SK-N-SH treated with all-trans-retinoic acid at 6 μM for 48 hours (cell line): ENCODE results near the gene ZFP14.

Experiments used
- ATAC-seq: fragments of 200-7000 bp; cut with Tn5 transposase; 3 replicates; pipeline ENCODE4 v1.9.1; 2020; ENCODE audit warnings: mild to moderate bottlenecking, moderate library complexity
- BACH2 ChIP-seq: fragments of 250-450 bp; sonication (Bioruptor Pico); IDR thresholded peaks from 2 replicates; pipeline ENCODE4 v1.9.0; 2021; ENCODE audit warnings: mild to moderate bottlenecking, borderline replicate concordance
- CREB5 ChIP-seq: fragments of 250-450 bp; sonication (Bioruptor Pico); IDR thresholded peaks from 2 replicates; pipeline ENCODE4 v1.5.1; 2020; ENCODE audit warnings: low read depth, mild to moderate bottlenecking, moderate library complexity
- CSDC2 ChIP-seq: fragments of 250-450 bp; sonication (Bioruptor Pico); IDR thresholded peaks from 2 replicates; pipeline ENCODE4 v1.5.0; 2020; ENCODE audit warnings: mild to moderate bottlenecking, moderate library complexity
- CSRNP3 ChIP-seq: fragments of 250-450 bp; sonication (Bioruptor Pico); IDR thresholded peaks from 2 replicates; pipeline ENCODE4 v1.5.1; 2021; ENCODE audit warnings: mild to moderate bottlenecking, moderate library complexity
- GLIS3 ChIP-seq: fragments of 250-450 bp; sonication (Bioruptor Pico); IDR thresholded peaks from 2 replicates; pipeline ENCODE4 v1.5.0; 2020; ENCODE audit warnings: mild to moderate bottlenecking, moderate library complexity
- OSR1 ChIP-seq: fragments of 250-450 bp; sonication (Bioruptor Pico); IDR thresholded peaks from 2 replicates; pipeline ENCODE4 v1.8.0; 2022; ENCODE audit warnings: moderate library complexity, mild to moderate bottlenecking, inconsistent platforms
- RARB ChIP-seq: fragments of 250-450 bp; sonication (Bioruptor Pico); IDR thresholded peaks from 2 replicates; pipeline ENCODE4 v1.8.0; 2021; ENCODE audit warnings: mild to moderate bottlenecking, moderate library complexity
- SNAI2 ChIP-seq: fragments of 250-450 bp; sonication (Bioruptor Pico); IDR thresholded peaks from 2 replicates; pipeline ENCODE4 v1.5.0; 2020; ENCODE audit warnings: mild to moderate bottlenecking, moderate library complexity
- ZC3H10 ChIP-seq: fragments of 250-450 bp; sonication (Bioruptor Pico); IDR thresholded peaks from 2 replicates; pipeline ENCODE4 v1.5.1; 2021; ENCODE audit warnings: mild to moderate bottlenecking, moderate library complexity
- ZFP3 ChIP-seq: fragments of 250-450 bp; sonication (Bioruptor Pico); IDR thresholded peaks from 2 replicates; pipeline ENCODE4 v1.5.0; 2020; ENCODE audit warnings: mild to moderate bottlenecking, moderate library complexity
- ZFP30 ChIP-seq: fragments of 450-650 bp; formaldehyde crosslinking; IDR thresholded peaks from 2 replicates; pipeline ENCODE4 v1.5.0; 2022; ENCODE audit warnings: mild to moderate bottlenecking, moderate library complexity
- ZNF565 ChIP-seq: fragments of 450-650 bp; formaldehyde crosslinking; conservative IDR thresholded peaks from 2 replicates; pipeline ENCODE4 v1.5.0; 2020; ENCODE audit warnings: low read depth, mild to moderate bottlenecking, moderate library complexity
- ZNF70 ChIP-seq: fragments of 450-650 bp; formaldehyde crosslinking; IDR thresholded peaks from 2 replicates; pipeline ENCODE4 v1.5.0; 2020; ENCODE audit warnings: mild to moderate bottlenecking, moderate library complexity
- ZNF8 ChIP-seq: fragments of 450-650 bp; formaldehyde crosslinking; IDR thresholded peaks from 2 replicates; pipeline ENCODE4 v1.5.0; 2020; ENCODE audit warnings: mild to moderate bottlenecking, moderate library complexity
- TF ChIP-seq, protein P1 (sequence below): fragments of 250-450 bp; sonication (Bioruptor Pico); IDR thresholded peaks from 2 replicates; pipeline ENCODE4 v1.5.0; 2020; ENCODE audit warnings: mild to moderate bottlenecking, moderate library complexity
- TF ChIP-seq, protein P2 (sequence below): fragments of 250-450 bp; sonication (Bioruptor Pico); IDR thresholded peaks from 2 replicates; pipeline ENCODE4 v1.8.0; 2020; ENCODE audit warnings: mild to moderate bottlenecking, moderate library complexity, borderline replicate concordance

The ZFP14 gene

GRCh38 chr19:36378625-36379509 lies at the start of gene ZFP14:
TSS of gene ZFP14 (minus strand) at chr19:36379201. CDS start at chr19:36367892, 11,309 bp downstream.
- TF ChIP-seq OSR1 (no peak), BACH2 (CRISPR knock-in tag) (no peak), CREB5 (CRISPR knock-in tag) (no peak)
- TF ChIP-seq, protein P1, sequence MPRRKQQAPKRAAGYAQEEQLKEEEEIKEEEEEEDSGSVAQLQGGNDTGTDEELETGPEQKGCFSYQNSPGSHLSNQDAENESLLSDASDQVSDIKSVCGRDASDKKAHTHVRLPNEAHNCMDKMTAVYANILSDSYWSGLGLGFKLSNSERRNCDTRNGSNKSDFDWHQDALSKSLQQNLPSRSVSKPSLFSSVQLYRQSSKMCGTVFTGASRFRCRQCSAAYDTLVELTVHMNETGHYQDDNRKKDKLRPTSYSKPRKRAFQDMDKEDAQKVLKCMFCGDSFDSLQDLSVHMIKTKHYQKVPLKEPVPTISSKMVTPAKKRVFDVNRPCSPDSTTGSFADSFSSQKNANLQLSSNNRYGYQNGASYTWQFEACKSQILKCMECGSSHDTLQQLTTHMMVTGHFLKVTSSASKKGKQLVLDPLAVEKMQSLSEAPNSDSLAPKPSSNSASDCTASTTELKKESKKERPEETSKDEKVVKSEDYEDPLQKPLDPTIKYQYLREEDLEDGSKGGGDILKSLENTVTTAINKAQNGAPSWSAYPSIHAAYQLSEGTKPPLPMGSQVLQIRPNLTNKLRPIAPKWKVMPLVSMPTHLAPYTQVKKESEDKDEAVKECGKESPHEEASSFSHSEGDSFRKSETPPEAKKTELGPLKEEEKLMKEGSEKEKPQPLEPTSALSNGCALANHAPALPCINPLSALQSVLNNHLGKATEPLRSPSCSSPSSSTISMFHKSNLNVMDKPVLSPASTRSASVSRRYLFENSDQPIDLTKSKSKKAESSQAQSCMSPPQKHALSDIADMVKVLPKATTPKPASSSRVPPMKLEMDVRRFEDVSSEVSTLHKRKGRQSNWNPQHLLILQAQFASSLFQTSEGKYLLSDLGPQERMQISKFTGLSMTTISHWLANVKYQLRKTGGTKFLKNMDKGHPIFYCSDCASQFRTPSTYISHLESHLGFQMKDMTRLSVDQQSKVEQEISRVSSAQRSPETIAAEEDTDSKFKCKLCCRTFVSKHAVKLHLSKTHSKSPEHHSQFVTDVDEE: no peak
- TF ChIP-seq, protein P2, sequence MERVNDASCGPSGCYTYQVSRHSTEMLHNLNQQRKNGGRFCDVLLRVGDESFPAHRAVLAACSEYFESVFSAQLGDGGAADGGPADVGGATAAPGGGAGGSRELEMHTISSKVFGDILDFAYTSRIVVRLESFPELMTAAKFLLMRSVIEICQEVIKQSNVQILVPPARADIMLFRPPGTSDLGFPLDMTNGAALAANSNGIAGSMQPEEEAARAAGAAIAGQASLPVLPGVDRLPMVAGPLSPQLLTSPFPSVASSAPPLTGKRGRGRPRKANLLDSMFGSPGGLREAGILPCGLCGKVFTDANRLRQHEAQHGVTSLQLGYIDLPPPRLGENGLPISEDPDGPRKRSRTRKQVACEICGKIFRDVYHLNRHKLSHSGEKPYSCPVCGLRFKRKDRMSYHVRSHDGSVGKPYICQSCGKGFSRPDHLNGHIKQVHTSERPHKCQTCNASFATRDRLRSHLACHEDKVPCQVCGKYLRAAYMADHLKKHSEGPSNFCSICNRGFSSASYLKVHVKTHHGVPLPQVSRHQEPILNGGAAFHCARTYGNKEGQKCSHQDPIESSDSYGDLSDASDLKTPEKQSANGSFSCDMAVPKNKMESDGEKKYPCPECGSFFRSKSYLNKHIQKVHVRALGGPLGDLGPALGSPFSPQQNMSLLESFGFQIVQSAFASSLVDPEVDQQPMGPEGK (CRISPR knock-in tag): peak; percentile 70; the same call in 1 of the 2 replicates
- TF ChIP-seq, all 23 proteins: peak for 1
- peak; percentile 98 for ATAC-seq

DNA sequence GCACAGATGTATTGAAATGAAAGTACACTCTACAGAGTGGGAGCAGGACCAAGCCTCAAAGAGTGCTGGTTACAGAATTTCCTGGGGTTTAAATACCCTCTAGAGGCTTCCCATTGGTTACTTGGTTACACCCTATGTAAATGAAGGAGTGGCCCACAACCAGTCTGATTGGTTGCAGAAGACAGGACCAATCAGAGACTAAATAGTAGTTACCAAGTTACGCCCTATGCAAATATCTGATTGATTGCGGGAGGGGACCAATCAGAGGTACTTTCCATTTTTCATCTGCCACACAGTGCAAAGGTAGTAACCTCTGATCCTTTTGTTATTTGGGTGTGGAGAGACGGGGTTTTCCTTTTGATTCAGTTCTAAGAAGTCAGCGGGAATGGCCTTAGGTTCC lies 44.9 kb upstream of the ZFP14 start:
- TF ChIP-seq CREB5 (CRISPR knock-in tag) (no peak), ZFP30 (no peak), SNAI2 (CRISPR knock-in tag) (no peak), CSDC2 (CRISPR knock-in tag) (no peak), ZC3H10 (CRISPR knock-in tag) (no peak), CSRNP3 (CRISPR knock-in tag) (no peak), GLIS3 (CRISPR knock-in tag) (no peak), ZFP3 (CRISPR knock-in tag) (no peak), RARB (CRISPR knock-in tag) (no peak), ZNF565 (CRISPR knock-in tag) (no peak), ZNF70 (CRISPR knock-in tag) (no peak), ZNF8 (no peak), OSR1 (no peak)
- TF ChIP-seq, protein P1: no peak
- TF ChIP-seq, protein P2 (CRISPR knock-in tag): no peak
- TF ChIP-seq, all 23 proteins: peak for 0
- ATAC-seq: no peak
